Measurements from ENCODE around the gene NCAPG2.

Gene NCAPG2

DNA sequence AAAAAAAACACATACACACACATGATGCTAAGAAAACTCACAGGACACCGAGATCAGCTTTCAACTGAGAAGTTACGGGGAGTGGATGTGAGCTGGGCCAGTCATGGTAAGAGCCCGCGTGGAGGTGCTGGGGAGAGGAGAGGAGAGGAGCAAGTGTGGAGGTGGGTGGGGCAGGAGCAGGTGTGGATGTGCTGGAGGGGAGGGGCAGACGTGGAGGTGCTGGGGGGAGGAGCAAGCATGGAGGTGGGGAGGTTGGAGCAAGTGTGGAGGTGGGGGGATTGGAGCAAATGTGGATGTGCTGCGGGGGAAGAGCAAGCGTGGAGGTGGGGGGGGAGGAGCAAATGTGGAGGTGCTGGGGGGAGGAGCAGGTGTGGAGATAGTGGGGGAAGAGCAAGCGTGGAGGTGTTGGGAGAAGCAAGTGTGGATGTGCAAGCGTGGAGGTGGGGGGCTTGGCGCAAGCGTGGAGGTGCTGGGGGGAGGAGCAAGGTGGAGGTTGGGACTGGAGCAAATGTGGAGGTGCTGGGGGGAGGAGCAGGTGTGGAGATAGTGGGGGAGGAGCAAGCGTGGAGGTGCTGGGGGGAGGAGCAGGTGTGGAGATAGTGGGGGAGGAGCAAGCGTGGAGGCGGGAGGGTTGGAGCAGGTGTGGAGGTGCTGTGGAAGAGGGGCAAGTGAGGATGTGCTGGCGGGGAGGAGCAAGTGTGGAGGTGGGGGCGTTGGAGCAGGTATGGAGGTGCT, 24.5 kb upstream of the NCAPG2 start:
- H3K4me3 Mint-ChIP-seq: no peak overlapping the region
- peaks cover 4% of the 10 kb centered on the region for H3K36me3 Mint-ChIP-seq
- no peaks in the 10 kb centered on the region for H3K27me3 Mint-ChIP-seq
- peaks cover 3% of the 10 kb centered on the region for H3K4me1 Mint-ChIP-seq (ENCODE audit: low read depth)
- peak overlapping the region; percentile 22 for H3K27ac Mint-ChIP-seq
- H3K9me3 Mint-ChIP-seq (ENCODE audit: low read depth): no peaks in the 10 kb centered on the region

DNA sequence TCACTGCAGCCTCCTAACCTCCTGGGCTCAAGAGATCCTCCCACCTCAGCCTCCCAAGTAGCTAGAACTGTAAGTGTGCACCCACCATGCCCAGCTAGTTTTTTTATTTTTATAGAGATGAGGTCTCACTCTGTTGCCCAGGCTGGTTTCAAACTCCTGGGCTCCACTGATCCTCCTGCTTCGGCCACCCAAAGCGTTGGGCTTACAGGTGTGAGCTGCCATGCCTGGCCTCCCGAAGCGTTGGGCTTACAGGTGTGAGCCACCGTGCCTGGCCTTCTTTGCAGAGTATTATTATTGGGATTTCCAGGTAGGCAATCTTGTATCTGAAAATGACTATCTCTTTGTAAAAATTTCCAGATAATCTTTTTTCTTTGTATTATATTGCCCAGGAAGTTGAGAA, 23.1 kb upstream of the NCAPG2 start:
- Mint-ChIP-seq H3K27ac (no peak overlapping the region), H3K4me3 (no peak overlapping the region), H3K4me1 (ENCODE audit: low read depth) (peaks cover 3% of the 10 kb centered on the region), H3K36me3 (peaks cover 4% of the 10 kb centered on the region), H3K27me3 (no peaks in the 10 kb centered on the region), H3K9me3 (ENCODE audit: low read depth) (no peaks in the 10 kb centered on the region)

DNA sequence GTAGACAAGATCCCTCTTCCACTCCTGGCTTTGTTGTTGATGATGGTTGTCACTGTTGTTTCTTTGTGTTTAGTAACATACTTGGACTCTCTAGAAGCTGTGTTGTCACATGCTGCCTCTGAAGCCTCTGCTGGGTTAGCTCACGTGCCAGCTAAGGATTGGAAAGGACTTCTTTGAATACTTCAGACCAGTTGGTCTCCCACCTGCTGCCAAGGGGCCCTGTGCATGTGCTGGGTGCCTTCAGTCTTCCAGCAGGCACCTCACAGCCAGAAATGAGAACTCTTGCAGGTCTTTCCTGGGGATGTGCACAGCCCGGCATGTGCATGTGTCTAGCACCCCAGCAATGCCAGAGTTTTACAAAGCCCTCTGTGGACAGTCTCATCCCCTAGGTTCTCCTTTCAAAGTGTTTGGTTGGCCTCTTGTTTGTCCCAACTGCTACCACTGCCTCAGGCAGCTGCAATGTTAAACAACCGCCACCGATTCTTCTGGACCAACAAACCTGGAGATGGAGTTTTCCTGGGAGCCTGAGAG, 21.7 kb upstream of the NCAPG2 start:
- H3K9me3 Mint-ChIP-seq (ENCODE audit: low read depth): no peaks in the 10 kb centered on the region
- H3K36me3 Mint-ChIP-seq: peaks cover 4% of the 10 kb centered on the region
- H3K27me3 Mint-ChIP-seq: no peaks in the 10 kb centered on the region
- H3K27ac Mint-ChIP-seq: no peak overlapping the region
- peaks cover 3% of the 10 kb centered on the region for H3K4me1 Mint-ChIP-seq (ENCODE audit: low read depth)
- H3K4me3 Mint-ChIP-seq: no peak overlapping the region

DNA sequence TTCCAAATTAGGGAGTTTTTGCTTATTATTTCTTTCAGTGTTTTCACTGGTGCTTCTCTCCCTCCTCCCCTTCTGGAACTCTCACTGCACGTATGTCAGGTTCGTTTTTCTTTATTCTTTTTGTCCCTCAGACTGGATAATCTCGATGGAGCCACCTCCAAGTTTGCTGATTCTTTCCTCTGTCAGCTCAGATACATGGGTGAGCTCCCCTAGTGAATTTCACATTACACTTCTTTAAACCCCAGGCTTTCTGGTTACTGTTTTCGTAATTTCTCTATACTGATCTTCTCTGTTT, 20.8 kb upstream of the NCAPG2 start:
- no peaks in the 10 kb centered on the region for H3K27me3 Mint-ChIP-seq
- H3K4me1 Mint-ChIP-seq (ENCODE audit: low read depth): peaks cover 3% of the 10 kb centered on the region
- H3K4me3 Mint-ChIP-seq: no peak overlapping the region
- peaks cover 4% of the 10 kb centered on the region for H3K36me3 Mint-ChIP-seq
- no peaks in the 10 kb centered on the region for H3K9me3 Mint-ChIP-seq (ENCODE audit: low read depth)
- peak overlapping the region; percentile 64 for H3K27ac Mint-ChIP-seq

DNA sequence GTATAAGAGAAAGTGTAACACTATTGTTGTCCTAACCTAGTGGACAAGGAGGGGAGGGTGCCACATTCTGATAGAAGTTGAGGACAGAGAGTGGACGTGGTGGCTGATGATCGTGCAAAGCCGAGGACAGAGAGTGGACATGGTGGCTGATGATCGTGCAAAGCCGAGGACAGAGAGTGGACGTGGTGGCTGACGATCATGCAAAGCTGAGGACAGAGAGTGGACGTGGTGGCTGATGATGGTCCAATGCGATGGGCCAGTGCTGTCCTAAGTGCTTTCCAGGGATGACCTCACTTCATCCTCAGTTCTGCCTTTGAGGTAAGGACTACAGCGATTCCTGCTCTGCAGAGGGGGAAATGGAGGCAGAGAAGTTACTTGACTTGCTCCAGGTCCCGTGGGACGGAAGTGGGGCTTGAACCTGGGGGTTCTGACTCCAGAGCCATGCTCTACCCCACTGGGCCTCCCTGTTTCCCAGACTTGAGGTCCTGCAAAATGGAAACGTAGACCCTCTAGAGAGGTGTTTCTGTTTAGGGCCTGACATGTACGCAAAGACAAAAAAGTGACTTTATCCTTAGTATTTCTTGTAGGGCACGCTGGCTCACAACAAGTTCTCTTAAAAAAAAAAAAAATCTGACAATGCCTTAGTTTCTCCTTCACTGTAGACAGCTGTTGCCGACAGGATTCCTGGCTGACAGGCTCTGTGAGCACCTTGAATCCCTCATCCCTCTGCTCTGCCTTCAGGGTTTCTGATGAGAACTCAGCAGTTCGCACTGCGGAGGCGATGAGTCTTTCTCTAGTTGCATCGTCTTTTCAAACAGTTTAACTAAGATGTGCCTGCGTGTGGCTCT, 20.3 kb upstream of the NCAPG2 start:
- Mint-ChIP-seq H3K27me3 (no peaks in the 10 kb centered on the region), H3K36me3 (no peaks in the 10 kb centered on the region), H3K4me3 (no peak overlapping the region), H3K27ac (peak overlapping the region; percentile 47), H3K9me3 (ENCODE audit: low read depth) (no peaks in the 10 kb centered on the region), H3K4me1 (ENCODE audit: low read depth) (peaks cover 3% of the 10 kb centered on the region)

DNA sequence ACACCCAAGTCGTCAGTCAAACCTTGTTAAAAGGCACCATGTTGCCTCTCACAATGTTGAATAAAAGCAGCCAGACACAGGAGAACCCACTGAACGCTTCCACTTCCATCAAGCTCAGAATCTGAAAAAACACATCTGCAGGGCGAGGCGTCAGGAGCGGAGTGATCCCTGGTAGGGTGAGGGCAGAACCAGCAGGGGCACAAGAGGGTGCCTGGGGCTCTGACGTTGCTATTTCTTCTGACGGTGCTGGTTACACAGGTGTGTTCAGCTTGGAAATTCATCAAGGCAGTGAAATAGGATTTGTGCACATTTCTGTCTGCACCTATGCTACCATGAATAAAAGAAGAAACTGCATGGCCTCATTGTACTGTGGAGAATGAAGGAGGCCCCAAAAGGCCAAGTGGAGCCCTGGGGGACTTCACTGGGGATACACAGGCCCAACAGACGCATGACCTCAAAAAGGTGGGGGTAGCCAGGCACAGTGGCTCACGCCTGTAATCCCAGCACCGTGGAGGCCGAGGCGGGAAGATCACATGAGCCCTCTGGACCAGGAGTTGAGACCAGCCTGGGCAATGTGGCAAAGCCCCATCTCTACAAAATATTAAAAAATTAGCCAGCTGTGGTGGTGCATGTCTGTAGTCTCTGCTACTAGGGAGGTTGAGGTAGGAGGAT, 19.2 kb upstream of the NCAPG2 start:
- H3K27ac Mint-ChIP-seq: no peak overlapping the region
- H3K36me3 Mint-ChIP-seq: no peaks in the 10 kb centered on the region
- no peak overlapping the region for H3K4me3 Mint-ChIP-seq
- H3K4me1 Mint-ChIP-seq (ENCODE audit: low read depth): peaks cover 3% of the 10 kb centered on the region
- no peaks in the 10 kb centered on the region for H3K27me3 Mint-ChIP-seq
- no peaks in the 10 kb centered on the region for H3K9me3 Mint-ChIP-seq (ENCODE audit: low read depth)

DNA sequence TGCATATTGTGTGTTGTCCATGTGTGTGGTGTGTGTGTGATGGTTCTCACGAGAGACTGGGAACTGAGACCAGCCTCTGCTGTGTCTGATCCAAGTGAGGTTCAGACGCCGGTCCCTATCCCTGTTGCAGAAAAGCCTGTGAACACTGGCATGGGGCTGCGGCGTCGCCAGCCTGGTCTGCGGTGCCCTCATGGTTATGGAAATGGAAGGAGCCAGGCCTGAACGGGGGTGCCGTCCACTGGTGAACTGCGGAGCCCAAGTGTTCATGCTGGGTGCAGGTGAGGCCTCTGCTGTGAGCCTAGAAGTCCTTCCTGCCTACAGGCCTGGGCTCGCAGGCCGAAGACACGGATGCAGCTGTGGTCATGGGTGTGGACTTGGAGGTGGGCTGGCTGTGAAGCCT, 18.7 kb upstream of the NCAPG2 start:
- Mint-ChIP-seq H3K27ac (no peak overlapping the region), H3K4me1 (ENCODE audit: low read depth) (peaks cover 3% of the 10 kb centered on the region), H3K27me3 (no peaks in the 10 kb centered on the region), H3K9me3 (ENCODE audit: low read depth) (no peaks in the 10 kb centered on the region), H3K36me3 (no peaks in the 10 kb centered on the region), H3K4me3 (no peak overlapping the region)

DNA sequence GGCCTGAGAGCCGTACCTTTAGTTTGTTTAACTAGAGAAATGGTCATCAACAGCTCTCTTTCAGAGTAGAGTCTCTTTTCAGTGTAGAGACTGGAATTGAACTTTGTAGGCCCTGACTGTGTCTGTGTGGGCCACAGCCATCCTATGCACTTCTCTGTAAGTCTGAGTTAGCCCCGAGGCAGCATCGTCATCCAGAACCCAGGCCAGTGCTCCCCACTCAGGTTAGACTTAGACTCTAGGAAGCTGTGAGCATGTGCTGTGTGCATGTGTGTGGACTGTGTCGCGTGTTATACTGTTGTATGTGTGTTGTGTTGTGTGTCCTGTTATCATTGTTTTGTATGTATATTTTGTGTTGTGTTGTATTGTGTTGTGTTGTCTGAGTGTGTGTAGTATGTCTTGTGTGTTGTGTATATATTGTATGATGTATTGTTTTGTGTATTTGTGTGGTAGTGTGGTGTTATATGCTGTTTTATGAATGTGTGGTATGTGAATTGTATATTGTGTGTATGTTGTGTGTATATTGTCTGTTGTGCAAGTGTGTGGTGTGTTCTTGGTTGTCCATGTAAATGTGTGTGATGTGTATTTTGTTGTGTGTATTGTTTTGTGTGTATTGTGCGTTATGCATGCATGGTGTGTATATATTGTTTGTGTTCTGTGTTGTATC, 18.1 kb upstream of the NCAPG2 start:
- H3K36me3 Mint-ChIP-seq: no peaks in the 10 kb centered on the region
- no peaks in the 10 kb centered on the region for H3K9me3 Mint-ChIP-seq (ENCODE audit: low read depth)
- no peak overlapping the region for H3K4me3 Mint-ChIP-seq
- H3K27ac Mint-ChIP-seq: no peak overlapping the region
- H3K4me1 Mint-ChIP-seq (ENCODE audit: low read depth): no peaks in the 10 kb centered on the region
- H3K27me3 Mint-ChIP-seq: peaks cover 1% of the 10 kb centered on the region

DNA sequence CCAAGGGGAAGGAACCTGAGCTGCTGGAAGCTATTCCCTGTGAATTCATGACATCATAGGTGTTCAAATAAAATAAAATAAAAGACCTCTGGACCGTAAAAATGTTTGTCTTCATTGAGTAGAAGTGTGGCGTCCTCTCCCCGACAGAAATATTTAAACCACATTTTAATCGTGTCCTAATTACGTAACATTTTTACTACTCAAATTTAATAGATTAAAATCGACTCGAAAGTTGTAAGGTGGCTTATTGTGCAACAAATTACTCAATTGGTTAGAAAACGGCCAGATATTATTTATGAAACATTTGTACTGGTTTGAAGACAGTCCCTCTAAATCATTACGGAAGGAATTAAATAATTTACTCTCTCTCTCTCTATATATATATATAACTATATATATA, 15.5 kb upstream of the NCAPG2 start:
- Mint-ChIP-seq H3K27ac (no peak overlapping the region), H3K36me3 (no peaks in the 10 kb centered on the region), H3K27me3 (peaks cover 1% of the 10 kb centered on the region), H3K9me3 (ENCODE audit: low read depth) (no peaks in the 10 kb centered on the region), H3K4me1 (ENCODE audit: low read depth) (no peaks in the 10 kb centered on the region), H3K4me3 (no peak overlapping the region)

DNA sequence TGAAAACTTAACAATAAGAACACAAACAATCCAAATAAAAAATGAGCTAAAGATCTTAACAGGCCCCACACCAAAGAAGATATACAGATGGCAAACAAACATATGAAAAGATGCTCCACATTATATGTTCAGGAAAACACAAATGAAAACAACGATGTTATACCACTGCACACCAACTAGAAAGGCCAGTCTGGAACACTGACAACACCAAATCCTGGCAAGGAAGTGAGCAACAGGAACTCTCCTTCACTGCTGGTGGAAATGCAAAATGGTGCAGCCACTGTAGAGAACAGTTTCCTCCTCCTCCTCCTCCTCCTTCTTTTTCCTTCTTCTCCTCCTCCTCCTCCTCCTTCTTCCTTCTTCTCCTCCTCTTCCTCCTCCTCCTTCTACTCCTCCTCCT, 12.2 kb upstream of the NCAPG2 start:
- no peak overlapping the region for H3K27ac Mint-ChIP-seq
- peaks cover 3% of the 10 kb centered on the region for H3K27me3 Mint-ChIP-seq
- no peak overlapping the region for H3K4me3 Mint-ChIP-seq
- peaks cover 5% of the 10 kb centered on the region for H3K4me1 Mint-ChIP-seq (ENCODE audit: low read depth)
- no peaks in the 10 kb centered on the region for H3K9me3 Mint-ChIP-seq (ENCODE audit: low read depth)
- no peaks in the 10 kb centered on the region for H3K36me3 Mint-ChIP-seq

DNA sequence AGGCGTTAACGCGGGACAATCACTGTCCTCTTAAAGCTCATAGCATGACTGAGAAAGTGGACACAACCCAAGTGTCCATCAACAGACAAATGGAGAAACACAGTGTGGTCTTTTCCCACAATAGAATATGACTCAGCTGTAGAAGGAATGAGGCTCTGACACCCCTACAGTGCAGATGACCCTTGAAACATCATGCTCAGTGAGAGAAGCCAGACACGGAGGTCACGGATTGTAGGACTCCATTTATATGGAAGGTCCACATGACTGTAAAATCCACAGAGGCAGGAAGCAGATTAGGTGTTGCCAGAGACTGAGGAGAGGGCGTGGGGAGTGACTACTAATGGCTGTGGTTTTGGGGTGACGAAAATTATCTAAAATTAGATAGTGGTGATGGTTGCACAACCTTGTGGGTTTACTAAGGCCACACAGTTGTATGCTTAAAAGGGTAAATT, 6.1 kb upstream of the NCAPG2 start:
- peaks cover 6% of the 10 kb centered on the region for H3K27me3 Mint-ChIP-seq
- no peak overlapping the region for H3K27ac Mint-ChIP-seq
- H3K4me3 Mint-ChIP-seq: no peak overlapping the region

DNA sequence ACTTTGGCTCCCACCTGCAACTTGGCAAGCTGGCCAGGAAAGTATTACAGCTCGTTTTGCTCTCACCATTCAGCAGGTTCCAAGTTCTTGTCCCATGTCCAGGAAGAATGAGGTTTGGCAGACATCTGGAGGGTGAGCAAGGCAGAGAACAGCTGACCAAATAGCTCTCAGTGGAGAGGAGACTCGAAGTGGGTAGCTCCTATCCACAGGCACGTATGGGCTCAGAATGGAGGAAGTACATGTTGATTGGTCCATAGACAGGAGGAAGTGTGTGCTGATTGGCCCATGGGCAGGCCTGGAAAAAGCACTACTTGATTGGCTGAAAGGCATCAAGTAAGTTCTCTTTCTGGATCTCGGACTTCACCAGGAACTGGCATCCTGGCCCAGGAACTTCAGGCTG, 3.0 kb upstream of the NCAPG2 start:
- Mint-ChIP-seq H3K4me1 (ENCODE audit: low read depth) (peaks cover 26% of the 10 kb centered on the region), H3K9me3 (ENCODE audit: low read depth) (no peaks in the 10 kb centered on the region), H3K27ac (no peak overlapping the region), H3K4me3 (no peak overlapping the region), H3K36me3 (no peaks in the 10 kb centered on the region), H3K27me3 (peaks cover 5% of the 10 kb centered on the region)

More for the DNA sequence above, 6.1 kb upstream of the NCAPG2 start:
- no peaks in the 10 kb centered on the region for H3K9me3 Mint-ChIP-seq (ENCODE audit: low read depth)
- peaks cover 16% of the 10 kb centered on the region for H3K4me1 Mint-ChIP-seq (ENCODE audit: low read depth)
- H3K36me3 Mint-ChIP-seq: no peaks in the 10 kb centered on the region

DNA sequence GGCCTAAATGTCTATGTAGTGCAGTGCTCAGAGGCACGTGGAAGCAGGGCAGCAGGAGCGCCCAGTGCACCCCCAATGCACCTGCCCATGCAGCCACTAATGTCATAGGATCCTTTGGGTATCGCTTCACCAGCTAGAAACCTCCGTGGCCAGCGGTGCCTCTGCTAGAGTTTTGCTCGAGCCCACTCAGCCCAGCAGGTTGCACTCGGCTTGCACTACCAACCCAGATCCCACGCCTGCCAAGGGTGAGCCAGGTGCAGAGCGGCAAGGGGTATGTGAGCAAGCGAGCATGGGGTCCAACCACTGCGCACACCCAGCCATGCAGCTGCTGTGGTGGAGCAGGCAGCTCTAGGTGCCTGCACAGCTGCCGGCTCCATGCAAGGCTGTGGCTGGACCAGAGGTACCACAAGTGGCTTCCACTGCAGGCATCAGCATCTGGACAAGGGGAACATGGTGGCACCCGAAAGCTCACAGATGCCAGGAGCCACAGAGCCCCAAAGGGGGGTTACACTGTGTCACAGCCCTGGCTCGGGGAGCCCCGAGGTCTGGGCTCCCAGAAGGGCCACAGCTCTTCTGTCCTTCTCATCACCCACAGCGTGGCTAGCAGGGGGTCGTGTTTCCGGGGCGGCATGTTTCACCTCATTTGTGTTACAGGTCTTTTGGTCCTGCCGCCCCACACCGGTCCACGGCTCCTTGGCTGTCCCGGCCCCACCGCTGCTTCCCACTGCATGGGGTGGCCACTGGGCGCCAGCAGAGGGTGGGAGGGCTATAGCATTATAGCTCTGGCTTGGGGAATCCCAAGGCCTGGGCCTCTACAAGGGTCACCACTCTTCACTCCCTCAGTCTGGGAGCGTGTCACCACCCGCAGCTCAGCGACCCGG, 2.3 kb upstream of the NCAPG2 start:
- no peak overlapping the region for H3K27ac Mint-ChIP-seq
- H3K9me3 Mint-ChIP-seq (ENCODE audit: low read depth): no peaks in the 10 kb centered on the region
- H3K36me3 Mint-ChIP-seq: no peaks in the 10 kb centered on the region
- peaks cover 22% of the 10 kb centered on the region for H3K4me1 Mint-ChIP-seq (ENCODE audit: low read depth)
- peak overlapping the region; percentile 91 for H3K4me3 Mint-ChIP-seq
- H3K27me3 Mint-ChIP-seq: peaks cover 5% of the 10 kb centered on the region

DNA sequence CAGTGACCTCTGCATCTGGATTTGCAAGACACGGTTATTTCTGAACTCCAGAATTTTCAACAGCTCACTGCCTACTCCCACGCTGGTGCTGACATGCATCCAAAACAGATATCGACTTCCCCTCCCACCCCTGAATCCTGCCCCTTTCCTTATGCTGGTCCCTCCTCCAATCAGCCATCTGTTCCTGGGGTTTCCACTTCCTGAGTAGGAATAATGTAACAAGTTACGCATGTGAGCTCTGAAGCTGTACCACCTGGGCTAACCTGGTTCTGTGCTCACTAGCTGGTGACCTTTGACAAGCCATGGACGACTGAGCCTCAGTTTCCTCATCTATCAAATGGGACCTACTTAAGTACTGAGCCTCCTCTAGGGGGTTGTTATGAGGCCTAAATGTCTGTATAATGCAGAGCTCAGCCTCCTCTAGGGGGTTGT, 1.7 kb upstream of the NCAPG2 start:
- no peaks in the 10 kb centered on the region for H3K9me3 Mint-ChIP-seq (ENCODE audit: low read depth)
- peaks cover 21% of the 10 kb centered on the region for H3K4me1 Mint-ChIP-seq (ENCODE audit: low read depth)
- no peaks in the 10 kb centered on the region for H3K36me3 Mint-ChIP-seq

More for the DNA sequence above, 1.7 kb upstream of the NCAPG2 start:
- Mint-ChIP-seq H3K27ac (no peak overlapping the region), H3K27me3 (peaks cover 5% of the 10 kb centered on the region), H3K4me3 (peak overlapping the region; percentile 91)
